ENCODE measurements around the gene CLEC10A.
"Not testable (repeated sequence)": the region's sequence is repeated elsewhere in the genome, so short reads cannot be mapped to it uniquely, and the experiment has no call there.

The CLEC10A gene

GRCh38 chr17:7060165-7060891, 19.7 kb downstream of the CLEC10A start:
- Histone ChIP-seq H3F3A (ENCODE audit: low read depth) (no peaks in the 10 kb centered on the region), H3K9me3 (ENCODE audit: insufficient read depth, low read depth, low read length) (no peaks in the 10 kb centered on the region), H3K9ac (ENCODE audit: low read depth, low read length, poor library complexity, severe bottlenecking) (no peak overlapping the region), H3K4me2 (ENCODE audit: low read depth, low read length, poor library complexity, severe bottlenecking) (no peak overlapping the region), H3K36me3 (ENCODE audit: insufficient read depth, low read length) (no peaks in the 10 kb centered on the region), H2AFZ (ENCODE audit: low read length) (no peak overlapping the region), H3K4me3 (ENCODE audit: low read length, poor library complexity, severe bottlenecking) (no peak overlapping the region), H4K20me1 (ENCODE audit: insufficient read depth, low read length, poor library complexity, severe bottlenecking) (no peaks in the 10 kb centered on the region), H3K79me2 (ENCODE audit: insufficient read depth, low read length) (no peaks in the 10 kb centered on the region), H3K9me2 (replicated peaks; ENCODE audit: low read depth, low read length) (no peaks in the 10 kb centered on the region), H3K4me1 (ENCODE audit: insufficient read depth, low read length, poor library complexity, severe bottlenecking) (no peaks in the 10 kb centered on the region), H3K27me3 (ENCODE audit: insufficient read depth, low read length, poor library complexity, severe bottlenecking) (no peaks in the 10 kb centered on the region)
- TF ChIP-seq EZH2phosphoT487 (IDR thresholded peaks at IDR 0.05; ENCODE audit: borderline replicate concordance), result no peak
- TF ChIP-seq, protein P1, sequence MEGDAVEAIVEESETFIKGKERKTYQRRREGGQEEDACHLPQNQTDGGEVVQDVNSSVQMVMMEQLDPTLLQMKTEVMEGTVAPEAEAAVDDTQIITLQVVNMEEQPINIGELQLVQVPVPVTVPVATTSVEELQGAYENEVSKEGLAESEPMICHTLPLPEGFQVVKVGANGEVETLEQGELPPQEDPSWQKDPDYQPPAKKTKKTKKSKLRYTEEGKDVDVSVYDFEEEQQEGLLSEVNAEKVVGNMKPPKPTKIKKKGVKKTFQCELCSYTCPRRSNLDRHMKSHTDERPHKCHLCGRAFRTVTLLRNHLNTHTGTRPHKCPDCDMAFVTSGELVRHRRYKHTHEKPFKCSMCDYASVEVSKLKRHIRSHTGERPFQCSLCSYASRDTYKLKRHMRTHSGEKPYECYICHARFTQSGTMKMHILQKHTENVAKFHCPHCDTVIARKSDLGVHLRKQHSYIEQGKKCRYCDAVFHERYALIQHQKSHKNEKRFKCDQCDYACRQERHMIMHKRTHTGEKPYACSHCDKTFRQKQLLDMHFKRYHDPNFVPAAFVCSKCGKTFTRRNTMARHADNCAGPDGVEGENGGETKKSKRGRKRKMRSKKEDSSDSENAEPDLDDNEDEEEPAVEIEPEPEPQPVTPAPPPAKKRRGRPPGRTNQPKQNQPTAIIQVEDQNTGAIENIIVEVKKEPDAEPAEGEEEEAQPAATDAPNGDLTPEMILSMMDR (conservative IDR thresholded peaks at IDR 0.05; ENCODE audit: low read length), result no peak

GRCh38 chr17:7058831-7059447, 21.1 kb downstream of the CLEC10A start:
- H3F3A ChIP-seq (ENCODE audit: low read depth), result no peaks in the 10 kb centered on the region
- no peaks in the 10 kb centered on the region for H3K9me2 ChIP-seq (replicated peaks; ENCODE audit: low read depth, low read length)
- H3K4me1 ChIP-seq (ENCODE audit: insufficient read depth, low read length, poor library complexity, severe bottlenecking), result no peaks in the 10 kb centered on the region
- no peak overlapping the region for H3K4me3 ChIP-seq (ENCODE audit: low read length, poor library complexity, severe bottlenecking)
- no peaks in the 10 kb centered on the region for H3K79me2 ChIP-seq (ENCODE audit: insufficient read depth, low read length)
- no peak overlapping the region for H3K4me2 ChIP-seq (ENCODE audit: low read depth, low read length, poor library complexity, severe bottlenecking)
- no peaks in the 10 kb centered on the region for H4K20me1 ChIP-seq (ENCODE audit: insufficient read depth, low read length, poor library complexity, severe bottlenecking)
- H3K9ac ChIP-seq (ENCODE audit: low read depth, low read length, poor library complexity, severe bottlenecking), result no peak overlapping the region
- no peaks in the 10 kb centered on the region for H3K27me3 ChIP-seq (ENCODE audit: insufficient read depth, low read length, poor library complexity, severe bottlenecking)
- H3K36me3 ChIP-seq (ENCODE audit: insufficient read depth, low read length), result no peaks in the 10 kb centered on the region
- TF ChIP-seq, protein P1 (conservative IDR thresholded peaks at IDR 0.05; ENCODE audit: low read length), result no peak
- TF ChIP-seq EZH2phosphoT487 (IDR thresholded peaks at IDR 0.05; ENCODE audit: borderline replicate concordance), result no peak
- H2AFZ ChIP-seq (ENCODE audit: low read length), result no peak overlapping the region
- no peaks in the 10 kb centered on the region for H3K9me3 ChIP-seq (ENCODE audit: insufficient read depth, low read depth, low read length)

DNA sequence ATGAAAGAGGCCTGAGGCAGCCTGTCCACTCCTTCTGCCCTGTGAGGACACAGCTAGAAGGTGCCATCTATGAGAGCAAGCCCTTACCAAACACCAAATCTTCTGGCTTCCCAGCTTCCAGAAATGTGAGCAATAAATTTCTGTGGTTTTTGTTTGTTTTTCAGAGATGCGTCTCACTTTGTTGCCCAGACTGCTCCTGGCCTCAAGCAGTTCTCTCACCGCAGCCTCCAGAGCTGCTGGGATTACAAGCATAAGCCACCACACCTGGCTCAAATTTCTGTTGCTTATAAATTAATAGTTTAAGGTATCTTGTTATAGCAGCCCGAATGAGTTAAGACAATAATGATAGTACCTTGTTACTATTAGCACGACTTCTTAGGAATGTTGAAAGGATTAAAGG, 23.7 kb downstream of the CLEC10A start:
- no peaks in the 10 kb centered on the region for H3K36me3 ChIP-seq (ENCODE audit: insufficient read depth, low read length)
- TF ChIP-seq, protein P1 (conservative IDR thresholded peaks at IDR 0.05; ENCODE audit: low read length), result no peak
- no peak for TF ChIP-seq EZH2phosphoT487 (IDR thresholded peaks at IDR 0.05; ENCODE audit: borderline replicate concordance)
- no peak overlapping the region for H3K4me2 ChIP-seq (ENCODE audit: low read depth, low read length, poor library complexity, severe bottlenecking)
- H3K27me3 ChIP-seq (ENCODE audit: insufficient read depth, low read length, poor library complexity, severe bottlenecking), result no peaks in the 10 kb centered on the region
- H3K79me2 ChIP-seq (ENCODE audit: insufficient read depth, low read length), result no peaks in the 10 kb centered on the region
- H3K4me1 ChIP-seq (ENCODE audit: insufficient read depth, low read length, poor library complexity, severe bottlenecking), result no peaks in the 10 kb centered on the region
- no peaks in the 10 kb centered on the region for H3F3A ChIP-seq (ENCODE audit: low read depth)
- H3K9ac ChIP-seq (ENCODE audit: low read depth, low read length, poor library complexity, severe bottlenecking), result no peak overlapping the region
- H3K9me2 ChIP-seq (replicated peaks; ENCODE audit: low read depth, low read length), result no peaks in the 10 kb centered on the region
- no peaks in the 10 kb centered on the region for H3K9me3 ChIP-seq (ENCODE audit: insufficient read depth, low read depth, low read length)
- 0 out of 2 replicates have a peak overlapping the region, but pooled peaks have one; percentile 23 for H2AFZ ChIP-seq (ENCODE audit: low read length)
- H4K20me1 ChIP-seq (ENCODE audit: insufficient read depth, low read length, poor library complexity, severe bottlenecking), result no peaks in the 10 kb centered on the region
- no peak overlapping the region for H3K4me3 ChIP-seq (ENCODE audit: low read length, poor library complexity, severe bottlenecking)

GRCh38 chr17:7050583-7050982, 29.5 kb downstream of the CLEC10A start:
- H3K36me3 ChIP-seq (ENCODE audit: insufficient read depth, low read length); H3K4me2 ChIP-seq (ENCODE audit: low read depth, low read length, poor library complexity, severe bottlenecking); H3K27me3 ChIP-seq (ENCODE audit: insufficient read depth, low read length, poor library complexity, severe bottlenecking); H3F3A ChIP-seq (ENCODE audit: low read depth); H3K4me3 ChIP-seq (ENCODE audit: low read length, poor library complexity, severe bottlenecking); H3K9me2 ChIP-seq (replicated peaks; ENCODE audit: low read depth, low read length); H3K9me3 ChIP-seq (ENCODE audit: insufficient read depth, low read depth, low read length); H2AFZ ChIP-seq (ENCODE audit: low read length); H4K20me1 ChIP-seq (ENCODE audit: insufficient read depth, low read length, poor library complexity, severe bottlenecking); H3K9ac ChIP-seq (ENCODE audit: low read depth, low read length, poor library complexity, severe bottlenecking); H3K79me2 ChIP-seq (ENCODE audit: insufficient read depth, low read length): not testable (repeated sequence)
- peaks cover 11% of the 10 kb centered on the region for H3K4me1 ChIP-seq (ENCODE audit: insufficient read depth, low read length, poor library complexity, severe bottlenecking)
